ENCODE results near the gene ASB4.

ASB4 gene

DNA sequence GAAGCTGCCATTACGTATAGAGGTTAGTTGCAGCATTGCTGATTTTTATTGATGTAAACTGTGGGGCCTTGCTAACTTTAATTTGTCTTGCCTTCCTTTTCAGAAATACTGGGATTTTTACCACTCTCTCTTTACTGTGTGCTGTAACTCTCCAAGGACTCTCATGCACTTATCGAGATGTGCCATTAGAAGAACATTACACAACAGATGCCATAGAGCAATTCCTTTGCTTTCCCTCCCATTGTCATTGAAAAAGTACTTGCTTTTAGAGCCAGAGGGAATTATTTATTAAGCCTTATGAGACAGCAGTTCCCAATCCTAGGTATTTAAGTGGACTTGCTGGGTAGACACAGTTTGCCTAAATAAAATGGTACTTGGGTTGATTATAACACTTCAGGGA is 51.7 kb downstream of the ASB4 start:
- no peaks in the 10 kb centered on the region for H3K4me1 ChIP-seq (ENCODE audit: control insufficient read depth, insufficient read depth, low read length)

DNA sequence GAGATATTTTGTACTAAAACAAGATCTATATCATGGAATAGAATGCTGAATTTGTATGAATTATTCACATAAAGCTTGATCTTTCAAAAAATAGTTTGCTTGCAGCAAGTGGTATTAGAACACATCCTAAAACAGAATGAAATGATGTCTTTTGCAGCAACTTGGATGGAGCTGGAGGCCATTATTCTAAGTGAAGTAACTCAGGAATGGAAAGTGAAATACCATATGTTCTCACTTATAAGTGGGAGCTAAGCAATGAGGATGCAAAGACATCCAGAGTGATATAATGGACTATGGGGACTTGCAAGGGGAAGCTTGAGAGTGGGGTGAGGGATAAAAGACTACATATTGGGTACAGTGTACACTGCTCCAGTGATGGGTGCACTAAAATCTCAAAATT is 53.7 kb downstream of the ASB4 start:
- Histone ChIP-seq H3K4me3 (ENCODE audit: low read length) (no peak overlapping the region), H3K36me3 (ENCODE audit: control insufficient read depth, insufficient read depth, low read length) (no peaks in the 10 kb centered on the region), H3K27ac (ENCODE audit: low read depth, low read length) (no peak overlapping the region), H3K27me3 (ENCODE audit: control insufficient read depth, insufficient read depth, low read length) (no peaks in the 10 kb centered on the region), H3K9ac (ENCODE audit: low read length) (no peak overlapping the region), H3K4me1 (ENCODE audit: control insufficient read depth, insufficient read depth, low read length) (no peaks in the 10 kb centered on the region)

More for the DNA sequence above, 51.7 kb downstream of the ASB4 start:
- no peak overlapping the region for H3K9ac ChIP-seq (ENCODE audit: low read length)
- H3K36me3 ChIP-seq (ENCODE audit: control insufficient read depth, insufficient read depth, low read length): no peaks in the 10 kb centered on the region
- no peaks in the 10 kb centered on the region for H3K27me3 ChIP-seq (ENCODE audit: control insufficient read depth, insufficient read depth, low read length)
- H3K27ac ChIP-seq (ENCODE audit: low read depth, low read length): no peak overlapping the region
- H3K4me3 ChIP-seq (ENCODE audit: low read length): no peak overlapping the region

DNA sequence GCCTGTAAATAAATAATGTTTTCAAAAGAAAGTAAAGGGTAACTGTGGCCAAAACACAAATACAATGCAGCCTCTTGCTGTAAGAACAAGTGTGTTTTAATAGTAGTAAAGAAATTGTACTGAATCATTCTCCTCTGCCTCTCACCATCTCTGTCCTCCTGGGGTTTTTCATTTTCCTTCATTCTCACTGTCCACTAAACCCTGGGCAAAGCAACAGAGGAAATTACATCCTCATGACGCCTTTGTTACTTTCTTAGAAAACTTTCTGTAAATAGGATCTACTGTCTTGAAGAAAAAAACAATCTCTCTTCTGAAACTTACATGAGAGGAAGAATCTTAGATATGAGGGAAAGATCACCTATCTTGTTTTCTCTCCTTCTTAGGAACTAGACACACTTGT is 54.6 kb downstream of the ASB4 start:
- Histone ChIP-seq H3K9ac (ENCODE audit: low read length) (no peak overlapping the region), H3K27me3 (ENCODE audit: control insufficient read depth, insufficient read depth, low read length) (no peaks in the 10 kb centered on the region), H3K4me1 (ENCODE audit: control insufficient read depth, insufficient read depth, low read length) (no peaks in the 10 kb centered on the region), H3K27ac (ENCODE audit: low read depth, low read length) (no peak overlapping the region), H3K36me3 (ENCODE audit: control insufficient read depth, insufficient read depth, low read length) (no peaks in the 10 kb centered on the region), H3K4me3 (ENCODE audit: low read length) (no peak overlapping the region)

DNA sequence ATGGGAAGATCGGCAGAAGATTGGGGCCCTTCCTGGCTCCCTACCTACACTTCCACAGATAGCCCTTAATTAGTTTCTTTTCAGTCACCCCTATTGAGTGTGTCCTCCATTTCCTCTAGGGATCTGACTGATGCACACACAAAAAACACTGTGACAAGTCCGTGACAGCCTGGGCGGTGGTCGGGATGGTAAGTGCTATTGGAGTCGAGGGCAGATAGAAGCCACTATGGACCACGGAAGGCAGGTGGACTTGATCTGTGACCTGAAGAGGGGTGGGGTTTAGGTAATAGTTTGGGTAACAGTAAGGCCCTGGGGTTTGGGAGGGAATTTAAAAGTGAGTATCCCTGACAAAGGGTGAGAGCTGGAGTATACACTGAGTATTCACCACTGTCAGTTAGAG is 57.6 kb downstream of the ASB4 start:
- H3K27me3 ChIP-seq (ENCODE audit: control insufficient read depth, insufficient read depth, low read length): no peaks in the 10 kb centered on the region
- peaks cover 24% of the 10 kb centered on the region for H3K4me1 ChIP-seq (ENCODE audit: control insufficient read depth, insufficient read depth, low read length)
- H3K36me3 ChIP-seq (ENCODE audit: control insufficient read depth, insufficient read depth, low read length): no peaks in the 10 kb centered on the region
- no peak overlapping the region for H3K27ac ChIP-seq (ENCODE audit: low read depth, low read length)
- no peak overlapping the region for H3K4me3 ChIP-seq (ENCODE audit: low read length)
- no peak overlapping the region for H3K9ac ChIP-seq (ENCODE audit: low read length)

DNA sequence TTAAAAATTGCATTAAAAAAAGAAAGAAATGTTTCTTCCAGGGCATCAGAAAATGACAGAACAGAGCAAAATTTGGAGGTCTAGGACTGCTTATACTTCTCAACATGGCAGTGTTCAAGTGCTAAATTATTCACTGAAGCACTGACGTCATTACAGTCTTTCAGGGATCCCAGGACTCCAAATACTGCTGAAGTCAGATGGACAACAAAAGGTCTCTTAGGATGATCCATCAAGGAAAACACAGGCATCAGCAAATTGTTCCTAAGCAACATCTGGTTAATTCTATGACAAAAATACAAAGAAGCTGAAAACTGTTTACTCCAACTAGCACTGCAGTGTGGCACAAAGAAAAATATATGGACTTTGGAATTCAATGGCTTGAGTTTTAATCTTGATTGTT is 58.4 kb downstream of the ASB4 start:
- no peak overlapping the region for H3K27ac ChIP-seq (ENCODE audit: low read depth, low read length)
- no peak overlapping the region for H3K9ac ChIP-seq (ENCODE audit: low read length)
- H3K4me1 ChIP-seq (ENCODE audit: control insufficient read depth, insufficient read depth, low read length): peaks cover 24% of the 10 kb centered on the region
- no peaks in the 10 kb centered on the region for H3K27me3 ChIP-seq (ENCODE audit: control insufficient read depth, insufficient read depth, low read length)
- H3K4me3 ChIP-seq (ENCODE audit: low read length): no peak overlapping the region
- H3K36me3 ChIP-seq (ENCODE audit: control insufficient read depth, insufficient read depth, low read length): no peaks in the 10 kb centered on the region

DNA sequence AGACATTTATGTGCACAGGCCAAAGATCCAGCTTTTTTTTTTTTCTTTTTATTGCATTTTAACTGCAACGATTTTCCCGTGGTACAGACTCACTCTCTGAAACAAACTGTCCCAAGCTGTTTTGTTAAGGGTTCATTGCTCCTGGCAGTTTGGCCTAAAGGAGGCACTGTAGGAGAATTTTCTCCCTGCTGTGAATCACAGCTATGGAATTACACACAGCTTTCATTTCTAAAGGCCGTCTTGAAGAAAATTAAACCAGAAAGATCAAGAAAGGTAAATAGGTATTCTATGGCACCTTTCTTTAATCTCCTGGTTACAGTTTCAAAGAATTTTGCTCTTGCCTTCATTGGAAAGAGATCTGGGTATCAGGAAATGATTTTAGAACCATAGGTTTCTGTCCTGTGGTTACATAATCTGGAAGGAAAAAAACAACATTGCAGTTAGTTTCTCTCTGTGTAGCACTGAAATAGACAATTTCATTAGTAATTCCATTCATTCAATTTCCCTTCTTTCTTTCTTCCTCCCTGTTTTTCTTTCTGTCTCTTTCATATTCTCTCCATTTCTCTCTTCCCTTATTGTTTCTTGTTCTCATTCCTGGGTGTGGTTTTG is 59.4 kb downstream of the ASB4 start:
- Histone ChIP-seq H3K27ac (ENCODE audit: low read depth, low read length) (peak overlapping the region; percentile 83), H3K27me3 (ENCODE audit: control insufficient read depth, insufficient read depth, low read length) (no peaks in the 10 kb centered on the region), H3K36me3 (ENCODE audit: control insufficient read depth, insufficient read depth, low read length) (no peaks in the 10 kb centered on the region), H3K4me3 (ENCODE audit: low read length) (peak overlapping the region; percentile 47), H3K9ac (ENCODE audit: low read length) (peak overlapping the region; percentile 11), H3K4me1 (ENCODE audit: control insufficient read depth, insufficient read depth, low read length) (peaks cover 31% of the 10 kb centered on the region)

DNA sequence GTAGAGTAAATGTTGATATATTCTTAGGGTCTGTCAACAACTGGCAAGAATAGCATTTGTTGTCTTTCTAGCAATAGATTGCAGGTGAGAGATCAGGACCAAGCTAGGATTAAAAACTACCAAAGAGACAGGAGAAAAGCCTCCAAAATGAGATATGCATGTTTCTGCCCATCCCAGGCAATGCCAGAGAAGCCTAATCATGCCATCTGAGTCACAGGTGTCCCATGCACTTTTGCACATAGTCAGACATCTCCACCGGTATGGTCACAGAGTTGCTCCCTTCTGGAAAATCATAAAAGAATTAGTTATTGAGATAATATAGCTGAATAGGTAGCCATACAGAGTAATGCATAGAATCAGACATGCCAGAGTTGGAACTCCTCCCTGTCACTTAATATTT is 59.9 kb downstream of the ASB4 start:
- H3K4me3 ChIP-seq (ENCODE audit: low read length): peak overlapping the region; percentile 47
- no peaks in the 10 kb centered on the region for H3K27me3 ChIP-seq (ENCODE audit: control insufficient read depth, insufficient read depth, low read length)
- peaks cover 35% of the 10 kb centered on the region for H3K4me1 ChIP-seq (ENCODE audit: control insufficient read depth, insufficient read depth, low read length)

DNA sequence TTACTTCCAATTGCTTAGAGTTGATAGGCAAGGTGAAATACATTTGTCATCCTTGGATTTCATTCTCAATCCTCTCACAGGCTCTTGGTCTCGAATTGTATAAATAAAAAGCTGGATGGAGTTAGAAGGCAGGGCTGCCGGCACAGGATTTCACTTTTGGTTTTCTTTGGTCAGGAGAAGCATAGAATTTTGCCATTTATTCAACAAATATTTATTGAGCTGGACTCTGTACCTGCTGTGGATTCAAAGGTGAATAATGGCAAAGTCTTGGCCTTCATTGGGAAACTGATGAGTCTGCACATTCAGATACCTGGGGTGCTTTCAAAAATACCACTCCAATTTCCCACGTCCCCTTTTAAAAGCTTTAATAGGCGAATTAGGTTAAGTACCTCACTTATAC is 60.9 kb downstream of the ASB4 start:
- peak overlapping the region; percentile 80 for H3K27ac ChIP-seq (ENCODE audit: low read depth, low read length)

More for the DNA sequence above, 59.9 kb downstream of the ASB4 start:
- H3K27ac ChIP-seq (ENCODE audit: low read depth, low read length): peak overlapping the region; percentile 83
- peak overlapping the region; percentile 11 for H3K9ac ChIP-seq (ENCODE audit: low read length)
- no peaks in the 10 kb centered on the region for H3K36me3 ChIP-seq (ENCODE audit: control insufficient read depth, insufficient read depth, low read length)

DNA sequence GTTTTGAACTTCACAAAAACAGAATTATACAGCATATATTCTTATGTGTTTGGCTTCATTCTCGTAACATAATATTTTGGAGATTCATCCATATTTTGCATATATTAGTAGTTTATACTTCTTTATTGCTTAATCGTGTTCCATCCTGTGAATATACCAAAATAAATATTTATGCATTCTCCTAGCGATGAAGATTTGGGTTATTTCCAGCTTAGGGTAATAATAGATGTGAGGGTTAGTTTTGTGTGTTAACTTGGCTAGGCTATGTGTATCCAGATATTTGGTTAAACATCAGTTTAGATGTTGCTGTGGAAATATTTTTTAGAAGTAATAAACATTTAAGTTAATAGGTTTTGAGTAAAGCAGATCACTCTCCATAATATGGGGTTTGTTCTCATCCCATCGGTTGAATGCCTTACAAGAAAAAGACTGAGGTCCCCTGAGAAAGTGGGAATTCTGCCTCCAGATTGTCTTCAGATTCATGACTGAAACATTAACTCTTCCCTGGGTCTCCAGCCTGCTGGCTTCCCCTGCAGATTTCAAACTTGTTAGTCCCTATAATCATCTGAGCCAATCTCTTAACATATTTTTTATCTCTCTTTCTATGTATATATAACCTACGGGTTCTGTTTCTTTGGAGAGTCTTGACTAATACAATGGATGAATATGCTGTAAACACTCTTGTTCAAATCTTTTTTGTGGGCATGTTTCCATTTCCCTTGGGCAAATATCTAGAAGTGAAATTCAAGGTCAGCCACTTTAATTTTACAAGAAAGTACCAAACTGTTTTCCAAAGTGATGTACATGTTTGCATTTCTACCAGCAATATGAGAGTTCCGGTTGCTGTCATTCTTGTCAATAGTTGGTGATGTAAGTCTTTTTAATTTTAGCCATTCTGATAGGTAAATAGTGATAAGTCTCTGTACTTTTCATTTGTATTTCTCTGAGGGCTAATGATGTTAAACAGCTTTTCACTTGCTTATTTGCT is 61.9 kb downstream of the ASB4 start:
- H3K9ac ChIP-seq (ENCODE audit: low read length): no peak overlapping the region
- H3K27ac ChIP-seq (ENCODE audit: low read depth, low read length): peak overlapping the region; percentile 80
- H3K4me1 ChIP-seq (ENCODE audit: control insufficient read depth, insufficient read depth, low read length): peaks cover 43% of the 10 kb centered on the region
- no peak overlapping the region for H3K4me3 ChIP-seq (ENCODE audit: low read length)
- no peaks in the 10 kb centered on the region for H3K36me3 ChIP-seq (ENCODE audit: control insufficient read depth, insufficient read depth, low read length)
- H3K27me3 ChIP-seq (ENCODE audit: control insufficient read depth, insufficient read depth, low read length): no peaks in the 10 kb centered on the region

More for the DNA sequence above, 60.9 kb downstream of the ASB4 start:
- H3K27me3 ChIP-seq (ENCODE audit: control insufficient read depth, insufficient read depth, low read length): no peaks in the 10 kb centered on the region
- peaks cover 43% of the 10 kb centered on the region for H3K4me1 ChIP-seq (ENCODE audit: control insufficient read depth, insufficient read depth, low read length)
- H3K4me3 ChIP-seq (ENCODE audit: low read length): no peak overlapping the region
- no peaks in the 10 kb centered on the region for H3K36me3 ChIP-seq (ENCODE audit: control insufficient read depth, insufficient read depth, low read length)
- no peak overlapping the region for H3K9ac ChIP-seq (ENCODE audit: low read length)

DNA sequence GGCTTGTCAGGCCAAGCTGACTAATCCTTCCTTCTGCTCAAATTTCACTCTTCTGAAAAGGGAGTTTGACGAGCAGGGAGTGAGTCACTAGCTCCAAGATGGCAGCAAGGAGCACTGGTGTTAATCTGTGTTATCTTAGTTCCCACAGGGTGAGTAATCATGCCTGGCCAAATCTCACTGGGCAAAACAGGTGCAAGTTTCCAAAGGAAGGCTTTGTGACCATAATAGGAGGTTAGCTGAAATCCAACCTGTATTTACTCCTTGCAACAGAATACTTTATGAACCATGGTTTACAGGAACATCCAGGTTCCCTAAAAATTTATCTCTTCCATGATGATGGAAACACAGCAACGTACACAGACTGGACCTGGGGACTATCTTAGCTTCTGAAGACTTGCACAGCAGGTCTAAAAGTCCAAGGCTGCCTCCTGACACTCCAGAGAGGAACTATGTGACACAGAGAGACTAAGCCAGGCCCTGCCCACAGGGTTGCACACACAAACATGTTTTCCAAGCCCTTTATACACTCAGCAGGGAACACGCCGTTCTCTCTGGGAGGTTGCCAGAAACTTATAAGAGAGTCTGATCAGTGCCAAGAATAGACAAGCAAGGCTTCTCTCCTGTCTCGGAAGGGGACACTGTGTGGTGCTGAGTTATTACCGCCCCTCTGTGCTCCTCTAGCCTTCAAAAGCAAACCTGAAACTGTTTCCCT is 64.2 kb downstream of the ASB4 start:
- Histone ChIP-seq H3K27me3 (ENCODE audit: control insufficient read depth, insufficient read depth, low read length) (no peaks in the 10 kb centered on the region), H3K36me3 (ENCODE audit: control insufficient read depth, insufficient read depth, low read length) (no peaks in the 10 kb centered on the region), H3K4me3 (ENCODE audit: low read length) (peak overlapping the region; percentile 47), H3K27ac (ENCODE audit: low read depth, low read length) (peak overlapping the region; percentile 91), H3K9ac (ENCODE audit: low read length) (no peak overlapping the region), H3K4me1 (ENCODE audit: control insufficient read depth, insufficient read depth, low read length) (peaks cover 43% of the 10 kb centered on the region)

DNA sequence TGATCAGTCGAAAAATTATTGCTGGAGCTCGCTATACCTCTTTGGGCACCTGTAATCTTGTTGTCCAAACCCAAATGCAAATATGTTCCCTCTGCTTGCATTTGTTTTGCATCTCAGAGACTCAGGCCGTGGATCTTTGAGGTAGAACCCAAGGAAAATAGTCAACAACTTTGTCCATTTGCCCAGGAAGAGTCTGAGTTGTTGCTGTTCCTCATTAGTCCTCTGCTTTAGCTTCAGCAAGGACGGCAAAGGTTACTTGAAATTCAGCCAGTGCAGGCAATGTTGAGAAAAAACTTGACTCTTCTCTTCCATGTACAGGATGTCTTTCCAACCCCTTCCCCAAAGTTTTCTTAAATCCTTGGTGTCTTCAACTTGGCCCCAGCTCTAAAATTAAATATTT is 64.8 kb downstream of the ASB4 start:
- Histone ChIP-seq H3K4me3 (ENCODE audit: low read length) (peak overlapping the region; percentile 4), H3K9ac (ENCODE audit: low read length) (no peak overlapping the region)

More for the DNA sequence above, 64.8 kb downstream of the ASB4 start:
- Histone ChIP-seq H3K27ac (ENCODE audit: low read depth, low read length) (peak overlapping the region; percentile 91), H3K4me1 (ENCODE audit: control insufficient read depth, insufficient read depth, low read length) (peaks cover 42% of the 10 kb centered on the region), H3K27me3 (ENCODE audit: control insufficient read depth, insufficient read depth, low read length) (no peaks in the 10 kb centered on the region), H3K36me3 (ENCODE audit: control insufficient read depth, insufficient read depth, low read length) (no peaks in the 10 kb centered on the region)
